WERI-Rb-1 (cell line): ENCODE measurements around the gene SAMD9L.
A peak's percentile ranks its signal among the peaks of the same experiment; 100 is the strongest.

ENCODE experiments used
- DNase-seq: peaks from one replicate; pipeline ENCODE4 v3.0.0-alpha.2; 2020
- H3K27ac ChIP-seq: fragments of 250-450 bp; sonication (Bioruptor Pico); 2 replicates; pipeline ENCODE4 v1.5.1; 2020; ENCODE audit warnings: mild to moderate bottlenecking, moderate library complexity
- H3K27me3 ChIP-seq: fragments of 250-450 bp; sonication (Bioruptor Pico); 2 replicates; pipeline ENCODE4 v1.5.1; 2021; ENCODE audit warnings: mild to moderate bottlenecking, low read depth, moderate library complexity; ENCODE audit not compliant: insufficient read depth, severe bottlenecking
- H3K36me3 ChIP-seq: fragments of 250-450 bp; sonication (Bioruptor Pico); 2 replicates; pipeline ENCODE4 v1.5.1; 2020; ENCODE audit warnings: mild to moderate bottlenecking, moderate library complexity
- H3K4me3 ChIP-seq: 2 replicates; pipeline ENCODE4 v1.5.1; 2011; ENCODE audit warnings: low read depth, mild to moderate bottlenecking, control low read depth, low read length
- H3K9me3 ChIP-seq: fragments of 250-450 bp; sonication (Bioruptor Pico); 2 replicates; pipeline ENCODE4 v1.5.1; 2021; ENCODE audit warnings: mild to moderate bottlenecking, moderate library complexity; ENCODE audit not compliant: severe bottlenecking
- CTCF ChIP-seq: IDR thresholded peaks from 2 replicates; pipeline ENCODE4 v1.5.1; 2011; ENCODE audit warnings: low read depth, mild to moderate bottlenecking, control low read depth, inconsistent platforms, low read length

Gene SAMD9L

GRCh38 chr7:93108003-93108402, 40.2 kb downstream of the SAMD9L start:
- Histone ChIP-seq H3K4me3 (no peak overlapping the region), H3K36me3 (no peaks in the 10 kb centered on the region), H3K9me3 (no peaks in the 10 kb centered on the region), H3K27ac (no peak overlapping the region), H3K27me3 (no peaks in the 10 kb centered on the region)
- no peak for TF ChIP-seq CTCF
- no peak for DNase-seq

DNA sequence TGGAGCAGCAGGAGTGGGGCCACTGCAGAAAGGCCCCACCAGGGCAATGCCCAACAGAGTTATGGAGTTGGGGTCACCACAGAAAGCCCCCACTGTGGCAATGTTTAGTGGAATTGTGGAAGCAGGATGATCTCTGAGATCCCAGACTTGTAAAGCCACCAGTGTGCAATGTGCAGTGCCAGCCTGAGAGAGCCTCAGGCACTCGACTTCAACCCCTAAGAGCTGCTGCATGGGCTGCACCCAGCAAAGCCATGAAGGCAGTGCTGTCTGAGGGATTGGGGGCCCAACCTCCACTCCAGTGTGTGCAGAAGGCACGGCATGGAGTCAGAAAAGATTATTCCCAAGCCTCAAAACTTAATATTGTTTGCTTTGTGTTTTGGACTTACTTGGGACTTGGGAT, 50.8 kb downstream of the SAMD9L start:
- no peak for DNase-seq
- no peak for TF ChIP-seq CTCF
- Histone ChIP-seq H3K4me3 (no peak overlapping the region), H3K27ac (no peak overlapping the region), H3K9me3 (no peaks in the 10 kb centered on the region), H3K27me3 (no peaks in the 10 kb centered on the region), H3K36me3 (no peaks in the 10 kb centered on the region)

DNA sequence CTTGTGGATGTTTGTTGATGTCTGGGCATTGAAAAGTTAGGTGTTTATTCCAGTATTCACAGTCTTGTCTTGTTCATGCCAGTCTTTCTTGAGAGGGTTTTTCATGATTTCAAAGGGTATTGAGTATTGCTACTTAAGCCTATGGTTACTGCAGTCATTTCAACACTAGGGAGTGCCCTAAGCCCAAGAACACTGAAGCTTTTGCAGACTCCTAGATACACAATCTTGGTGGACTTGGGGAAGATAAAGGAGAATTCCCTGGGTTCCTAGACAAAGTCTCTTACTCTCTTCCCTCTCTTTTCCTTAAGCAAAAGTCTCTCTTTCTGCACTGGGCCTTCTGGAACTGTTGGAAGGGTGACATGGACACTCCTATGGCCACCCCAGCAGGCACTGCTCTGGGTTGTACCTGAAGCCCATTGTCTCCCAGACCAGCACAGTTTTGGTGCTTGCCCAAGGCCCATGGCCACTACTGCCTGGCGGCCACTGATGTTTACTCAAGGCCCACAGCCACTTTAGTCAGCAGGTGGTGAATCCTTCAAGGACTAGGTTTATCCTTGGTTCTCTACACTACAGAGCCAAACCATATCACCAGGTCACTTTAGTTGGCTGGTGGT, 55.3 kb downstream of the SAMD9L start:
- Histone ChIP-seq H3K36me3 (no peaks in the 10 kb centered on the region), H3K27me3 (no peaks in the 10 kb centered on the region), H3K9me3 (no peaks in the 10 kb centered on the region), H3K27ac (no peak overlapping the region), H3K4me3 (no peak overlapping the region)
- DNase-seq = no peak
- TF ChIP-seq CTCF = peak; percentile 47
